ENCODE data around the gene SLC25A33.
"Not testable (repeated sequence)": the region's sequence is repeated elsewhere in the genome, so short reads cannot be mapped to it uniquely, and the experiment has no call there.

Gene SLC25A33

DNA sequence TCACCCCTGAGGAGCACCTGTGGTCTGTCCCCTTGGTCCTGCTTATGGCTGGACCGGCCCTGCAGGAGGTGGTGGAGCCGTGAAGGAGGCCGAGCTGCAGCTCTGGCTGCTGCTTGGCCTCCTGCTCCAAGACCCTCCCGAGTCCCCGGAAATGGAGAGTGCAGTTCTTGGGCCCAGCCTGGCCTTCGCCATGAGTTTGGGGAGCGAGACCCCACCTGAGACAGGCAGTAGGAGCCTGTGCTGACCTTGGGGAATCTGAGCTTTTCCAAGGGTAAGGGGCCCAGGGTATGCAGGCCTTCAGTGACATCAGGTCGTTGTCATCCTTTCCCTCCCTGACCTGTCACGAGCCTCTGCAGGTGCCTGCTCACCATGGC lies 63.5 kb downstream of the SLC25A33 start:
- no peak for DNase-seq

DNA sequence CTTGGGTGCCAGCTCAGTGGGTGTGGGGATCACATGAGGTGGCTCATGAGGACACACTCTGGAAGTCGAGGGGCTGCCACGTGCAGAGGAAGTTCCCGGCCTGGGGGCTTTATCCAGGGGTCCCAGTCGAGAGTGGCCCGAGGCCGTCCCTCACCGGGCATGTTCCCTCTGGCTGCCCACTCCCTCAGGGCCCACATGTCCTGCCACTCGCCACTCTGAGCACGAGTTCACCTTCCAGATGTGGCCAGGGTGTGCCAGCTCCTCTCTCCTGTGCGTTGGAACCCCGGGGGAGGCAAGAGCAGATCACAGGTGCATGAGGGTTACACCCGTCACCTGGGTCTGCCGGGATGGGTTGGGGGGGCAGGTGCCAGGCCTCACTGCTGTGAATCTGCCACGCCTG lies 64.0 kb downstream of the SLC25A33 start:
- no peak for DNase-seq

DNA sequence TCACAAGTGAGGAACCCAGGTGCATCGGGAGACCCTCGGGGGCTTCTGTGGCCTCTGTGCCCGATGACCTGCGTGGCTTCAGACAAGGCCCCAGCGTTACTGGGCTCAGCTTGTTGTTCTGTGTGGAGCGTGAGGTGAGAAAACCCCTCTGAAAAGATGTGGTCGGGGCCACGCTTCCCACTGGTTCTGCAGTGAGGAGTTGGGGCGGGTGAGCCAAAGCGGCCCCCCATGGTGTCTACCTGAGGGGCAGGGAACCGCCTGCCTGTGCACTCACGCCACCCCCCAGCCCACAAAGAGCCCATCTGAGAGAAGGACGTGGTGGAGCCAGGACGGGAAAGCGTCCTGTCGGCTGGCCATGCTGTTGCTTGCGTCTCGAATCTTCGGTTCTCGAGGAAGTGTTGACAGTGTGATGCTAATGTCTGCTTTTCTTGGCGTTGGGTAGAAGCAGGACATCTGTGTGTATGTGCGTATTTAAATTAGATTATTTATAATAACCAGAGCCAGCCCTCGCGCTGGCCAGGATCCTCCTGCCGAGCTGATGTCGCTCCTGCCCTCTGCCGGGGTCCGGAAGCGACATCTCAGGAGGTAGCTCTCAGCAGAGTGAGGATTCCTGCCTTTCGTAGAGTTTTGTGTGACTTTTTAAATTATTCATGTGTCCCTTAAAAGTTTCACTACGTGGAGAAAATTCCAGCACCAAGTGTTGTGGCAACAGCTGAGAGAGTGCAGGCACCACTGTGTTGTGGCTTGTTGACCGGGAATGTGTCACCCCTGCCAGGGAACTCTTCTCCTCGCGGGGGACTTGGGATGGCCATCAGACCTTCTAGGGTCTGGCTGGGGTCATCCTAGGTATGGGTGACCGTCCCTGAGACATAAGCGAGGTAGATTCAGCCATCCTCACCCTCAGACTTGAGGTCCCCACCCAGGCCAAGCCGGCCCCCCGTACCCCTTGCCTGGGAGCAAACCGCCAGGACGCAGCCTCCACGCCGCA lies 64.8 kb downstream of the SLC25A33 start:
- DNase-seq: no peak

DNA sequence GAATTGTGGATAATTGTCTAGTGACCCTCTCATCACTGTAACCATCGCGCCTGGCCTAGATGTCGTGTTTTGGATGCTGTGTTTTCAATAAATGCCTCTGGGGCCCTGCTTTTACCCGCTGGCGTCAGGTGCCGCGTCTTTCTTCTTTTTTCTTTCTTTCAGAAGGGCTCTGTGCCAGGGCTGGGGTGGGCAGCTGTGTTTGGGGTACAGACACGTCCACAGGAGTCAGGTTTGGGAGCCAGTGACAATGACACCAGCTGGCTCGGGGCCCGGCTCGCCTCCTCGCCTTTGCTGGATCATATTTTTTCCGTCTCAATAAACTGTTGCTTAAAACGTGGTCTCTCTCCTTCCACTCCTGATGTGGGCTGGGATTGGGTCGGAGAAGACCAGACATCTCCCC lies 65.6 kb downstream of the SLC25A33 start:
- DNase-seq: no peak

DNA sequence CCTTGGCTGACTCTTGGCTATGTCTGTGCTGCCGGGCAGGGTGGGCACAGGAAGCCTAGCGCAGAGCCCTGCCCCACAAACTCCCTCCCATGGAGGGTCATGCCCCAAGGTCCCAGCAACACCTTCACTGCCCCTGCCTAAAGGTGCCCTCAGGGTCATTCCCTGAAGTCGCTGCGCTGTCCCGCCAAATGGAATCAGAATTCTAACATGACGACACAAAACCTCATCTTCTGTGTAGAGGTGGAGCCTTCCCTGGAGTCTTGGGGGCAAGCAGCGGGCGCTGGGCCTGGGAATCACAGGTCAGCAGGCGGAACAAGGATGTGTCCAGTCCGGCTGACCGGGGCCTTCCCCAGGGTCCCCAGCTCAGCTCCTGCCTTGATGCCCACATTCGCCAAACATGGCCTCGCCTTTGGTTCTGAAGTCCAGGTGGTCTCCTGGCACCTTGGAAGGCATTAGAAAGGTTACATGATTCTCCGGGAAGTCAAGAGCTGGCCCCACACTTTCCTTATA lies 66.7 kb downstream of the SLC25A33 start:
- DNase-seq: no peak

DNA sequence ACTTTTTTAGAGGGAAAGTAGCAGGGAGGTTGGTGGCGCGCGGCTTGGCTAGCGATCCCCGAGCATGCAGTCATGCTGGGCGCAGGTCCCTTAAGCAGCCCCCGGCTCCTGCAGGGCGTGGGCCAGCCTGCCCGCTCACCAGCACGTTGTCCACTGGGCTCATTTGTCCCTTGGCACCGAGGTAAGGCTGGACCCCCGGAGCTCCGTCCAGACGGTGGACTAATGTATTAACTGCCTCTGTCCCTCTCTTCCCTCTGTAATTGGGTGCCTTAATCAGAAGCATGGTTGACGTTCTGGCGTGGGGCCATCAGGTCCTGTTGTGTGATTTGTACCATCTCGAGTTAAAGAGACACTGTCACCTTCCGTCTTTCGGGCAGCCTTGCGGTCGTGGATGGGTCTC lies 67.2 kb downstream of the SLC25A33 start:
- DNase-seq: no peak

DNA sequence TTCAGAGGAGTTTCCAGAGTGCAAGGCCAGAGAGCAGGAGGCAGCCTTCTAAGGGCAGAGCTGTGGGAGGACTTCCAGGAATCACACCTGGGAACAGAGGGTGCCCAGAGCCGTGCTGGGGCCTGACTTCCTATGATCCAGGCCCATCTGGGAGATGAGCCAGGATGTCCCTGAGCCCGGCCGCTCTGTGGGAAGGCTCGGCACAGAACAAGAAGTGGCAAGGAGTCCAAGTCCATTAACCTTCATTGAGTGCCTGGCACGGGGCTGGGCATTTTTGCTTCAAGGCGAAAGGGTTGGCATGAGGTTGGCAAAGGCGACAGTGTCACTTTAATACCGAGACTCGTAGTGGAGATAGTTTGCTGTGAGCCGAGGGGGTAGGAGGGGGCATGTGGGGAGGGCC lies 67.7 kb downstream of the SLC25A33 start:
- no peak for DNase-seq

DNA sequence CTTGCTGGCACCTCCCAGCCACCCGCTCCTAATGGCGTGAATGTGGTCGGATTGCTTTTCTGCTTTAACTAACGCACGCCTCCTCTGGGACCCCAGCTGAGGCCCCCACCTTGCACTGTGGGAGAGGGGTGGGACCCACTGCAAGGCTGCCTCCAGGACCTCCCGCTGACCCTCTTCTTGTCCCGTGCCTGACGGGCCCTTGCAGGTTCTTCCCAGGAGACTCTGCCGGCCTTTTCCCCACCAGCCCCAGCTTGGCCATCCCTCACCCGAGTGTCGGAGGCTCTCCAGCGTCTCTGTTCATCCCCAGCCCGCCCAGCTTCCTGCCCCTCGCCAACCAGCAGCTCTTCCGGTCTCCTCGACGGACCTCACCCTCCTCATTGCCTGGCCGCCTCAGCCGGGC lies 68.1 kb downstream of the SLC25A33 start:
- DNase-seq: no peak

DNA sequence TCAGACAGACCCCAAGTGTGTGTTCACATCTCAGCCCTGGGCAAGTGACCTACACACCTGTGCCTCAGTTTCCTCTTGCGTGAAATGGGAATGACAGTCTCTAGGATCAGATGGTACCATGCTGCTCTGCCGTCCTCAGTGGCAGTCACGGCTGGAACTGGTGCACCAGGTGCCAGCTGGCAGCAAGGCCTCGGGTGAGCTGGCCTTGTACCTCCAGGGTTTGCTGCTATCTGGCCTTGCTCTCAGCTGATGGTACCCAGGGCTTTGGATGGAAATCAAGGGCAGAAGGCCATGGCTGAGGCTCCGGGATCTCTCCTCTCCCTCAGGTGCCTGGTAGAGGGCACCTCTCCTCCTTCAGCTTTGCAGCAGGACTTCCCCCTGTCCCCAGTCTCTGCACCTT lies 70.7 kb downstream of the SLC25A33 start:
- DNase-seq: no peak

DNA sequence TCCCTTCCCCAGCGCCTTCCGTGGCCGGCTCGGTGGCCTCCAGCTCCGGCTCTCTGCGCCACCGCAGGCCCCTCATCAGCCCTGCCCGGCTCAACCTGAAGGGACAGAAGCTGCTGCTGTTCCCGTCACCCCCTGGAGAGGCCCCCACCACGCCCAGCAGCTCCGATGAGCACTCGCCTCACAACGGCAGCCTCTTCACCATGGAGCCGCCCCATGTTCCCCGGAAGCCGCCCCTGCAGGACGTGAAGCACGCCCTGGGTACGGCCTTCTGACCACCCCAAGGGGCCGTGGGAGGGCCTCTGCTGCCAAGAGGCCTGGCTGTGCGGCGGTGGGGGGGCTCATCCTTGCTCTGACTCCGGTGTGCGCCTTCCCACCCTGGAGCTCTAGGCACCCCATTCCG lies 71.3 kb downstream of the SLC25A33 start:
- no peak for DNase-seq

DNA sequence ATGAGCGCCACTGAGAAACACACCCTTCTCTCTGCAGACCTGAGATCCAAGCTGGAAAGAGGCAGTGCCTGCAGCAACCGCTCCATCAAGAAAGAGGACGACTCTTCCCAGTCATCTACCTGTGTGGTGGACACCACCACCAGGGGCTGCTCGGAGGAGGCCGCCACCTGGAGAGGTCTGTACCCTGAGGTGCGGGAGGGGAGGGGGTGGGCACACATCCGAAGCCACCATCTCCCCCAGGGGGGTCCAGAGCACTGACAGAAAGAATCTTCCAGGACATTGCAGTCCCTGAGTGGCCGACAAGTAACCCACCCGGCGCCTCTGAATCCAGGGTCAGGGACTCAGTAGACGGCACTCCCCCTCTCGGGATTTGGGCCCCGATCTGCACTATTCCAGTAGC lies 72.5 kb downstream of the SLC25A33 start:
- no peak for DNase-seq

DNA sequence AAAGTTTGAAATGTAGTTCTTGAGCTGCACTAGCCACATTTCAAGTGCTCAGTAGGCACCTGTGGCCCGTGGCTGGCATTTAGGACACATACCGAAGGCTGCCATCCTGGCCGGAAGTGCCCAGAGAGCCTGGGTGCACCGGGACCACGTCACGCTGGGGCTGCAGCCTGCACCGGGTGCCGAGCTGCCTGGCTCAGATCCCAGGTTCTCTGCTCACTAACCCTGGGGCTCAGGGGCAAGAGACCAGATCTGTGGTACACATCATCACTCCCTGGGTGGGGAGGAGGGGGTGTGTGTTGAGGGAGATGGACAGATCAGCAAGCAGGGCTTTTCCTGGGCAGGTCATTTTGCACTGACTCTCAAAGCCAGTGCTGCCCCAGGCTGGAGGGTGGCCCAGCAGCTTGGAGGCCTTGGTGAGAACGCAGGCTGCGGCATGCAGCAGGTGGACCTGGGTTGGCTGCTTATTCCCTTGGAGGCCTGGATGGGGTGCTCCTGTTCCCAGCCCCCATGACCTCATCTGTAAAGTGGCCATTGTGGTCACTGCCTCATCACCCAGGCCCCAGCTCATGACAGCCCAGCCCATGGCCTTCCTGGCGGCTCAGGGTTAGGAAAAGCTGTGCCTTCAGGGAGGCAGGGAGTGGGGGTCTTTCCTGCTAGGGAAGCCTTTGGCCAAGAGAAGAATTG lies 73.0 kb downstream of the SLC25A33 start:
- DNase-seq: no peak

DNA sequence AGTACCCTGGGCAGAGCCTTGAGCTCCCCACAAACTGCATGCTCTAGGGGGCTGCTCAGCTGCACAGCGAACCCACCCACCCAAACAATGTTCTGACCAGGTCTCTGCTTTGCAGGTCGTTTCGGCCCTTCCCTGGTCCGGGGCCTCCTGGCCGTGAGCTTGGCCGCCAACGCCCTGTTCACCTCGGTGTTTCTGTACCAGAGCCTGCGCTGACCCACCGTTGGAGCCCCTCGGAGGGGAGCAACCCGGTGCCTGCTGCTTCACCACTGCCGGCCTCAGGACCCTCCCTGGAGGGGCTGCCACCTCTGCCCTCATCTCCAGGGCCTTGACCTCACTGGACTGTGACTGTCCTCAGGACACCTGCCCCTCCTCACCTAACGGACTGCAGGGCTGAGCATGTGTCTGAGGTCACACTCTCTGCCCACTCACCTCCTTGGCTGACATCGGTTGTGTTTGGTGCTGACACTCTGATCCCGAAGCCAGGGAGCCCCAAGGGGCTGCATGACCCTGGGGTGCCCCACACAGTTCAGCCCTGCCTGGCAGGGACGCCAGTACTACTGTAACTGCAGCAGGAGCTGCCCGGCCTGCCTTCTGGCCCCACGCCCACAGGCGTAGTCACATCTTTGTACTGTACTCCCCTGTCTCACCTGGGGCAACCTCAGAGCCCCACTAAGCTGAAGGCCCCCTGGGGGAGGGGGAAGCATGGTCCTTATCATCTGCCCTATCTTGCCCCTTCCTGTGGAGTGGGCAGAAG lies 73.8 kb downstream of the SLC25A33 start:
- no peak for DNase-seq

DNA sequence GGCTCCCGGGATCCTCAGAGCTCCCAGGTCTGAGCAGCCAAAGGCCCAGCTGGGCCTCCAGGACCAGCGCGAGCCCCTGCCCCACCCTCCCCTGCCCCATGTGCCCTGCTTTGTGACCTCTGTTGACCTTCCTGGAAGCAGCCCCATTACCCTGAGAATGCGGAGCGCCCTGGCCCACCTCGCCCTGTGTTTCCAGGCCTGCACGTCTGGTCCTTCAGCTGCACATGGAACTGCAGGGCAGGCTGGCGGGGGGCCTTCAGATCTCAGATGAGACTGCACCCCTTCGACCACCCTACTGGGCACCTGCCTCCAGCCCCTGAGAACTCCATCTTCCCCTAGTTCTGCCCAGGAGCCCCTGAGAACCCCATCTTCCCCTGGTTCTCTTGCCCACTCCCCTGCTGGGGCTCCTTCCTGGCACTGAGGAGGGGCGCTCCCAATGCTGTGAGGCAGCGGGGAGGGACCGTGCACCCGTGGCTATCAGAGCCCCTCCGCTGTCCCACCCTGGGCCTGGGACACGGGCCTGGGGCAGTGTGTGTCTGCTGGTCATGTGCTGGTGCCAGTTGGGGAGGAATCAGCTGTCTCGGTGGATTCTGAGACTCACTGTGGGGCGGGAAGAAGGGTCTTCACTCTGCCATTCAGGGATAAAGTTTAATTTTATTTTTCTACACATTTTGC lies 74.5 kb downstream of the SLC25A33 start:
- DNase-seq: no peak

DNA sequence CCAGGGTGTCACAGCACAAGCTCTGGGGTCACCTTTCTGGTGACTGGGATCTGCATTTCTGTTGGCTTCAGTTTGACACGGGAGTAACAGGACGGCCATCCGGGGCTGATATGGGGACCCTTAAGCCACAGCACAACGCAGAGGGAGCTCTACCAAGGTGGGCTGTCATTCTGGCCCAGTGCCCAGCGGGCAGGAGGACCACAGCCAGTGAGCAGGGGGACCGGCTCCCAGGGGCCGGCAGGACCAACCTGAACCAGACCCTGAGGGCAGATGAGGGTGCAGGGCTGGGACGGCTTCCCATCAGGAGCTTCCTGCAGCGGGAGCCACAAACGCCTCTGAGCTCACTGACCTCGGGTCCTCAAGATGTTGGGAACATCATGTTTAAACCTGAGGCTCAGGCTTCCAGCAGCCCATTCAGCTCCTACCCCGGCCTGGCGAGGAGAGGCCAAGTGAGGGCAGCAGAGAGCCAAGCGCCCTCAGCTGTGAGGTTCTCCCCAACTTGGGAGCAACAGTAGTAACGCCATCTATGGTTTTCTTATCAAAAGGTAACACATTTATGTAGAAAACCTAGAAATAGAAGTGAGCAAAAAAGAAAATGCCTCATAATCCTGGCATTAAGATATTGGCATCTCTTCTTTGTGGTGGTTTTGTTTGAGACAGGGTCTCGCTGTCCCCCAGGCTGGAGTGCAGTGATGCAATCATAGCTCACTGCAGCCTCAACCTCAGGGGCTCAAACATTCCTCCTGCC lies 76.2 kb downstream of the SLC25A33 start:
- peak; percentile 57 for DNase-seq

DNA sequence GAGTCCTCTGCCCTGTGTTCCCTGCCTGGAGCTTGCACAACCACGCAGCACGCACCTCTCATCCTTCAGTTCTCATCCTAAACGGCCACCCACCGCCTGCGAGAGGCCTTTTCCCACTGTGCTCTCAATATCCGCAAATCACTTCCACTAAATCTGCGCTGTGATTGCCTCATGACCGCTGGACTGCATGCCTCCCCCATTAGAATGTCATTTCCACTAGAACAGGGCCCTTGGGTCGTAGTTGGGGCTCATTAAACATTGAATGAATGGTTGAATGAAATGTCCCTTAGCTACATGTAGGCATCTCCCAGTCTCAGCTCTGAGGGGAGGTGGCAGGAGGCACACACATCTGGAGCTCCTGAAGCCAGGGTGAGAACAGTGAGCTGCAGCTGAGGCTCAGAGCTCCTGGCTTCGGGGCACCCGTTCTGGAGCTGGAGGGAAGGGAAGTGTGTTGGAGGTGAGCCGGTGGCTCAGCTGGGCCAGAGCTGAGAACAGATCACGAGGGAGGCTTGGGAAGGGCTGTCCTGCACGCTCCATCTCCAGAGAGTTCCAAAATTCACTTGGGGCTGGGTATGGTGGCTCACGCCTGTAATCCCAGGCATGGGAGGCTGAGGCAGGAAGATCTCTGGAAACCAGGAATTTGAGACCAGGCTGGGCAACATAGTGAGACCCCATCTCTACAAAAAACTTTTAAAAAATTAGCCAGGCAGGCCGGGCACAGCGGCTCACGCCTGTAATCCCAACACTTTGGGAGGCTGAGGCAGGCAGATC lies 79.8 kb downstream of the SLC25A33 start:
- no peak for DNase-seq

DNA sequence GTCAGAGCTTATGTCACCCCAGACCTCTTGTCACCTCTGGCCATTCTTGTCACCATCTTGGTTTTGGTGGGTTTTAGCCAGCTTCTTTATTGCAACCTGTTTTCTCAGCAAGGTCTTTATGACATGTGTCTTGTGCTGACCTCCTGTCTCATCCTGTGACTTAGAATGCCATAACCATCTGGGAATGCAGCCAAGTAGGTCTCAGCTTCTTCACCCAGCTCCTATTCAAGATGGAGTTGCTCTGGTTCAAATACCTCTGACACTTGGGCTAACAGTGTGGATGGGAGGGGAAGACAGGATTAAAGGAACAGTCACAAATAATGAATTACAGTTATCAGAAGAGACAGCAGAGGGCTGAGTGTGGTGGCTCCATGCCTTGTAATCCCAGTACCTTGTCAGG lies 81.8 kb downstream of the SLC25A33 start:
- no peak for DNase-seq

DNA sequence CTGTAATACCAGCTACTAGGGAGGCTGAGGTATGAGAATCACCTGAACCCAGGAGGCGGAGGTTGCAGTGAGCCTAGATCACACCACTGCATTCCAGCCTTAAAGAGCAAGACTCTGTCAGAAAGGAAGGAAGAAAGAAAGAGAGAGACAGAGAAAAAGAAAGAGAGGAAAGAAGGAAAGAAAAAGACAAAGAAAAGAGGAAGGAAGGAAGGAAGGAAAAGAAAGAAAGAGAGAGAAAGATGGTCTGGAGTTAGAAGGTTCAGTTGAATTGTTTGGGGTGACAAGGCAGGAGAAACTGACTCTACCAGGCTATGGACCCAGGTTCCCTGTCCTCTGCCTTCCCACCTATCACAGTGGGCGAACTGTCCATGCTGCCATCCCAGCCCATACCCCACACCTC lies 84.8 kb downstream of the SLC25A33 start:
- no peak for DNase-seq

DNA sequence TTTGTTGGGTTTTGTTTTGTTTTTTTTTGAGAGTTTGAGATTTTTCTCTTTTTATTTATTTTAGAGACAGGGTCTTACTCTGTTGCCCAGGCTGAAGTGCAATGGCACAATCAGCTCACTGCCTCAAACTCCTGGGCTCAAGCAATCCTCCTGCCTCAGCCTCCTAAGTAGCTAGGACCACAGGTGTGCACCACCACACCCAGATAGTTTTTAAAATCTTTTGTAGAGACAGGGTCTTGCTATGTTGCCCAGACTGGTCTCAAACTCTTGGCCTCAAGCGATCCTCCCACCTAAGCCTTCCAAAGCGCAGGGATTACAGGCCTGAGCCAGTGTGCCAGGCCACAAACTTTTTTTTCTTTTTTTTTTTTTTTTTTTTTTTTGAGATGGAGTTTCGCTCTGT lies 85.8 kb downstream of the SLC25A33 start:
- DNase-seq: not testable (repeated sequence)

DNA sequence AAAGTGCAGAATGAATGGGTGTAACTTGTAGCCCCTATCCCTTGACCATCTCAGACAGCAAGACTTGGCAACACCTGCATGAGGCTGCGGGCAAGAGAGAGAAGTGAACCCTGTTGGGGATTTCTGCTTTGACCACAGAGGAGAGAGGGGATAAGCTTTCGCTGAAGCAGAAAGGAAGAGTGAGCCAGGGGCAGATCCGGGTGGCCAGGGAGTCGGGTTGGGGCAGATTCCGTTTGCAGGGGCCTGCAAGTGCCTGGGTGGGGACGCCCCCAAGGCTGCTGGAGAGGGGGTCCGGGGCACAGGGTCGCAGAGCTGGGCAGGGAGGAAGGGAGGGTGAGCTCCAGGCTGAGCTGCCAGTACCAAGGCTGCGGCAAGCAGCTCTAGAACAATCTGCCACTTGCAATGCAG lies 86.9 kb downstream of the SLC25A33 start:
- no peak for DNase-seq

Measured in activated CD4-positive, alpha-beta T cell treated with anti-CD3 and anti-CD28 coated beads, Interleukin-2, amount 50 U/mL, for 1 hour (primary cell).